Measurements from ENCODE around the gene PI4KB.

PI4KB gene

DNA sequence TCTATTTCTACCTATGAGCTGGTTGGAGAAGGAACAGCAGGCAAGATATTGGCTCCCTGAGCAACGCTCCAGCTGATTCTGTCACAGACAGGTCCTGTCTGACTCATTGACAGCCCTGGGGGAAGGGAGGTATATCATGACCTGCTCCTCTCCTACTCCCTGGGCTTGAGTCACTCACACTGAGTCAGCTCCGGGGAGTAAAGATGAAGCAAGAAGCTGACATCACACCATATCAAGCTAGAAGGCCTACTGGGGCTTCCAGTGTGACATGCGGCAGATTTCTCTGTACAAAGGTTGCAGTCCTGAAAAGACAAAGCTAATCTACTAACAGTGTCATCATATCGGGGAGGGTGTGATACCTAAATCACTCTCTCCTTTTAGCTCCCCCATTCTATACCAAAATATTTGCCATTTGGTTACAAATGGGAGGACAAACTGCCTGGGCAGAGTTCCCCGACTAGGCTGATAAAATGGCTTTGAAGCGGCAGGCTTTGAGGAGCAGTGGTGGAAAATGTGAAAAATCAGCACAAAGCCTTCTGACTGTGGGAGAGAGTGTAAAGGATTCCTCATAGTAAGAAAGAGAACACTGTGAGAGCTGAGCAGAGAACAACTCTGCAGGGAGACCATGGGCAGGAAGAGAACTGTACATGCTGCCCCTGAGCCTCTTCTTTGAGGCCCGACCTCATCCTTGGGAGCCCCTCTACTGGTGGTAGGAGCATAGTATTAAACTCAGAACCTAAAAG, 15.5 kb downstream of the PI4KB start:
- peak; percentile 56 to 85 for DNase-seq (ENCODE audit: low read depth in 2 of 2)

DNA sequence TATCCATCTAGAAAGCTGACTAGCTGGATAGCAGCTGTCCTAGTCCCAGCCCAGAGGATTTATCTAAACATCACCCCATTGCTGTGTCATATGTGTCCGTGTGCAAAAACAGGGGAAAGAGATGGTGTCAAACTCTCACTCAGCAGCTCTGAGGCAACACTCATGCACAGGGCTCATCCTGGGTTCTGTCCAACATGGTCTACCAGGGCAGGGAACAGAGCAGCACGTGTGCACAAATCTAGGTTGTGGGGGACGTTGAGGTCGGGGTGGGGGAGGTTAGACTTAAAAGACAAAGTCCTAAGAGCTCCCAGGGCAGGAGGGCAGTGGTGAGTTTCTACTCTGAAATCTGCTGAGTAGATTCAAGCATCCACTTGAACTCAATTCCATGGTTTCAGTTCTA, 16.2 kb downstream of the PI4KB start:
- no peak for DNase-seq (ENCODE audit: low read depth in 2 of 2)

DNA sequence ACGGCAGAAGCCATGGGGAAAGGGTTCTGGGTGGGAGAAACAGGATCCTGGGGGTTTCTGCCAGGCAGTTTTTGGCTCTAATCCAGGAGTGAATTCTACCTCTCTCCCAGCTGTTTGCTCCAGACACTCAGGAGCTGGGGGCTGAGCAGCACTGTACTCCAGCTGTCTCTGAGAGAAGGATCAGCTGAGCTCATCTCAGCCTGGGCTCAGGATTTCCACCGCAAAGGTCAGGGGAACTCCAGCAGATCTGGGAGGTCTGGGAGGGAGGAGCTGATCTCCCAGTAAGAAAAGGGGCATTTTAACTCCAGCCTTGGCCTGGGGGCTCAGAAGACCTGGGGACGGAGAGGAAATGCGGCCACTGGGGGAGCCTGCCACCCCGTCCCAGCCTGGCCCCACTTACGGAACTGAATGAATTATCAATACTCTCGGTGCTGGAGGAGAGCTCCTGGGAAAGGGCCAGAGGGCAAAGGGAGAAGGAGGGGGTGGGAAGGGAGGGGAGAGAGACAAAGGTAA, 17.3 kb downstream of the PI4KB start:
- DNase-seq (ENCODE audit: low read depth in 2 of 2), result no peak

DNA sequence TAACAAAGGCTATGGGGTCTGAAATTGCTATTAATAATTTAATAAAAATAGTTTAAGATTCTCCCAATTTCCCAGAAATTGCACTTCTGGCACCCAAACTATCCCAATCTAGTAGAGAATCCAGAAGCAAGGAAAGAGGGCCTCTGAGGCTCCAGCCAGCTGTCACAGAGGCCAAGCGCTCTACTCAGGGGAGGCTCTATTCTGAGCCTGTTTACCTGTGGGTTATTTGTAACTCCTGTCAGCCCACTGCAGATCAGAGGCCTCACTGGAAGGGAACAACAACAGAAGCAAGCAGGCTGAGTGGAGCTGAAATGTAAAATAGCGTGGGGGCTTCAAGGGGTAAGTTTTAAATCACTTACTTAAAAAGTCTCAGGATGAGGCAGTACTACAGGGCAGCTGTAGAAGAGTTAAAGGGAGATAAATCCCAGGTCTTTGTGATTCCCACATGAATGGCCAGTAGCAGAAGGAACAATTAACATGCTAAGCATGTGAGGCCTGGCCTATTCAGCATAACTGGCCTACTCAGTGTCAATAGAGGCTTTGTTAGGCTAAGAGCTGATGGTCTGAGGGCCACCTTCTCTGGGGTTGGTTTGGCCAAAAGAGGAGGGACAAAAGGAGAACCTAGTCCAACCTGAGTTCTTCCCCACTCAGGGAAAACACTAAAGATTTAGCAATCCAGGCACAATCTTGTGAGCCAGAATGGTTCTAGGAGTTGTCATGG, 32.3 kb downstream of the PI4KB start:
- no peak for DNase-seq (ENCODE audit: low read depth in 2 of 2)

DNA sequence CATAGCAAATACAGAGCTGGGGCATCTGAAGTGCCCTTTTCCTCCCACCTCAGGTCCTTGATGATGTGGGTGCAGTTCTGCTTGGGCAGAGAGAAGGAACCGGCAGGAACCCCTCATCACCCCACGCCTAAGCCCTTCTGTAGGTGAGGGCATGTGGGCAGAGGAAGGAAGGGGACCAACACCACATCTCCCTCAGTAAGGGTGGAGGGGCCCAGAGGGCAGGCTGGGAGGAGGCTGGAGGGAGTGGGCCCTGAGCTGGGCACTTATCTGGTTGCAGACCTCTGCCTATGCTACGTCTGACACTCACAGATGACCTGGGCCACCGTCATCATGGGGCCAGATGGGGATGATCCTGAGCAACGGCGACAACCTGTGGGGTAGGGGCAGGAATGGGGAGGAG, 34.1 kb downstream of the PI4KB start:
- no peak for DNase-seq (ENCODE audit: low read depth in 2 of 2)

DNA sequence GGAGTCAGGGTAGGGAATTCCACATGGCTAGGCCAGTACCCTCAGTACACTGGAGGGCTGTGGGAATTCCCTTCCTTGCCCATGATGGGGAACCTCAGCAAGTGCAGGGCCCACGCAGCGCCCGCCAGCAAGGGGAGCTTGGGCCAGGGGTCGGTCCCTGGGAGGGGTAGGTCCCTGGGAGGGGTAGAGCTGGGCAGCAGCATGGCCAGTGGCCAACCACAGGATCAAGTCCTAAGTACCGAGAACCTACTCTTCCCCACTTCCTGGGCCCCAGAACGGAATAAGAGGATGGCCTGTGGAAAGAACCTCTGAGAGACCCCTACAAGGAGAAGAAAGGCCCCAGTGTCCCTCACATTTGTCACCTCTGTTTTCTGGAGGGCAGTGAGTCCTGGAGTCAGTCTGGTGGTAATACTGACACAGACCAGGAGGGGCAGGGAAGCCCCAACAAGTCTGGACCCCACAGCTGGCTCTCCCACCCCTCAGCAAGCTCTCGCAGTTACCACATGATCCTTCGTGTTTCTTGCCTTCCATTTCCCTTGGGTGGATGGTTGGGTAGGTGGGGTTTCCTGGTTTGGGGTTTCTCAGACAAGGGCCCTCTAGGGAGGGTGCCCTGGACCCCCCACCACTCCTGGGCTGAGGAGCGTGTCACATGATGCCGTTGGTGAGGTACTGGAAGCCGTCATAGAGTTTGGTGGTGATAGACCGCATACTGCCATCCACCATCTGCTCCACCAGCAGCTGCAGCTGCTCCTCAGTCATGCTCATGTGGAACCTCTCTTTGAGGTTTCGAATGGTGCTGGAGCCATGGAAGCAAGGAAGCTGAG, 34.8 kb downstream of the PI4KB start:
- no peak for DNase-seq (ENCODE audit: low read depth in 2 of 2)

DNA sequence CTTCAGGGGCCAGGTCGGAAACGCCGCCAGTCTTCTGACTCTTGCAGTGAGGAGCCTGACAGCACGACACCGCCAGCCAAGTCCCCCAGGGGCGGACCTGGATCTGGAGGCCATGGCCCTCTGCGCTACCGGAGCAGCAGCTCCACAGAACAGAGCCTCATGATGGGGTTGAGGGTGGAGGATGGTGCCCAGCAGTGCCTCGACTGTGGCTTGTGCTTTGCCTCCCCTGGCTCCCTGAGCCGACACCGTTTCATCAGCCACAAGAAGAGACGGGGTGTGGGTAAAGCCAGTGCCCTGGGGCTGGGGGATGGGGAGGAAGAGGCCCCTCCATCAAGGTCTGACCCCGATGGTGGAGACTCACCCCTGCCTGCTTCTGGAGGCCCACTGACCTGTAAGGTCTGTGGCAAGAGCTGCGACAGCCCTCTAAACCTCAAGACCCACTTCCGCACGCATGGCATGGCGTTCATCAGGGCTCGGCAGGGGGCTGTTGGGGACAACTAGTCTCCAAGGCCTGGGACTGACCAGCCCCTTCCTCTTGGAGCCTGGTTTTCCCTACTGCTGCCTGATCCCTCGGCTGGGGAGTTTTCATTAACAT, 36.4 kb downstream of the PI4KB start:
- no peak for DNase-seq (ENCODE audit: low read depth in 2 of 2)

DNA sequence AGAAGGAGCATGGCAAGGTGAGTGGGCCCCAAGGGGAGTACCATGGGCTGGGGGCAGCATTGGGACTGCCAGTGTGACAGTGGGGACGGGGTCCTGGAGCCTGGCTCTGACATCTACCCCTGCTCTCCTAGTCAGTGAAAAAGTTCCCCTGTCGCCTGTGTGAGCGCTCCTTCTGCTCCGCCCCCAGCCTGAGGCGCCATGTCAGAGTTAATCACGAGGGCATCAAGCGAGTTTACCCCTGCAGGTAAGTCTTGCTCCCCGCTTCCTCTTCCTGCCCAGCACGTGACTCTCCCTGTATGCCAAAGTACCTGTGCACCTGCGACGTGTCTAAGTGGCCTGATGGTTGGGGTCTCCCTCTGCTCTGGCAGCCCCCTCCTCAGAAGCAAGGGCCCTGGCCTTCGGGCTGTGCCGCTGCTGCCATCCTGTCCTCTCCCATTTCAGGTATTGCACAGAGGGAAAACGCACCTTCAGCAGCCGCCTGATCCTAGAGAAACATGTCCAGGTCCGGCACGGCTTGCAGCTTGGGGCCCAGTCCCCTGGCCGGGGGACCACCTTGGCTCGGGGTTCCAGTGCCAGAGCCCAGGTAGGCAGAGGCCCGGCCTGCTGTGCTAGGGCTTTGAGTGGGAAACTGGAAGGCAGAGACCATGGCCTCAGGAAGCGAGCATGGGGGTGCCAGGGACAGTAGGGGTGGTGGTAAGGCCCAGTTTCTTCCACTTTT, 37.1 kb downstream of the PI4KB start:
- no peak for DNase-seq (ENCODE audit: low read depth in 2 of 2)

DNA sequence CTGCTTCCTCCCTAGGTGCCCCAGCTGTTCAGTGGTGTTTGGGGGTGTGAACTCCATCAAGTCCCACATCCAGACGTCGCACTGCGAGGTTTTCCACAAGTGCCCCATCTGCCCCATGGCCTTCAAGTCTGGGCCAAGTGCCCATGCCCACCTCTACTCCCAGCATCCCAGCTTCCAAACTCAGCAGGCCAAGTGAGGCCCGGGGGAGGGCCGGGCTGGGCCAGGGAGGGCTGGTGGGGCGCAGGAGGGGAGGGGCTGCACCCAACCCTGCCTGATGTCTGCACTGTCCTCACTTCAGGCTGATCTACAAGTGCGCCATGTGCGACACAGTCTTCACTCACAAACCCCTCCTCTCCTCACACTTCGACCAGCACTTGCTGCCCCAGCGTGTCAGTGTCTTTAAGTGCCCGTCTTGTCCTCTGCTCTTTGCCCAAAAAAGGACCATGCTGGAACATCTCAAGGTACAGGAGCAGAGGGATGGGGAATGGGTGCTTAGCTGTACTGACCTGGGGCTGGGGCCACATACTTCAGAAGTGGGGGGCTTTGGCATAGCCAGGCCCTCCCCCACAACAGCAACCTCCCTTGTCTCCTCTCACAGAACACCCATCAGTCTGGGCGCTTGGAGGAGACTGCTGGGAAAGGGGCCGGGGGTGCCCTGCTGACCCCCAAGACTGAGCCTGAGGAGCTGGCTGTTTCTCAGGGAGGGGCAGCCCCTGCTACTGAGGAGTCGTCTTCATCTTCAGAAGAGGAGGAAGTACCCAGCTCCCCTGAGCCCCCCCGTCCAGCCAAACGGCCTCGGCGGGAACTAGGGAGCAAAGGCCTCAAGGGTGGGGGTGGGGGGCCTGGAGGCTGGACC, 37.9 kb downstream of the PI4KB start:
- no peak for DNase-seq (ENCODE audit: low read depth in 2 of 2)

DNA sequence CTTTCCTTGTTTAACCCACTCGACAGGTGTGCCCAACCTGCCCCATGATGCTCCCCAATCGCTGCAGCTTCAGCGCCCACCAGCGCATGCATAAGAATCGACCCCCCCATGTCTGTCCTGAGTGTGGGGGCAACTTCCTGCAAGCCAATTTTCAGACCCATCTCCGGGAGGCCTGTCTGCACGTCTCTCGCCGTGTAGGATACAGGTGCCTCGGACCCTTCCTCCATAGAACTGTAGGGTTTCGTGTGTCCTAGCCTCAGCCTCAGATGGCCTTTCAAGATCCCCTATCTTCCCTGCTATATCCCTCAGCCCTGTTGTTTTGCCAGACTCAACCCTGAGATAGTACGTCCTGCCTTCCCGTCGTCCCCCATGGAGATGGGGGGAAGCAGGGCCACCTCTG, 38.7 kb downstream of the PI4KB start:
- DNase-seq (ENCODE audit: low read depth in 2 of 2), result no peak

DNA sequence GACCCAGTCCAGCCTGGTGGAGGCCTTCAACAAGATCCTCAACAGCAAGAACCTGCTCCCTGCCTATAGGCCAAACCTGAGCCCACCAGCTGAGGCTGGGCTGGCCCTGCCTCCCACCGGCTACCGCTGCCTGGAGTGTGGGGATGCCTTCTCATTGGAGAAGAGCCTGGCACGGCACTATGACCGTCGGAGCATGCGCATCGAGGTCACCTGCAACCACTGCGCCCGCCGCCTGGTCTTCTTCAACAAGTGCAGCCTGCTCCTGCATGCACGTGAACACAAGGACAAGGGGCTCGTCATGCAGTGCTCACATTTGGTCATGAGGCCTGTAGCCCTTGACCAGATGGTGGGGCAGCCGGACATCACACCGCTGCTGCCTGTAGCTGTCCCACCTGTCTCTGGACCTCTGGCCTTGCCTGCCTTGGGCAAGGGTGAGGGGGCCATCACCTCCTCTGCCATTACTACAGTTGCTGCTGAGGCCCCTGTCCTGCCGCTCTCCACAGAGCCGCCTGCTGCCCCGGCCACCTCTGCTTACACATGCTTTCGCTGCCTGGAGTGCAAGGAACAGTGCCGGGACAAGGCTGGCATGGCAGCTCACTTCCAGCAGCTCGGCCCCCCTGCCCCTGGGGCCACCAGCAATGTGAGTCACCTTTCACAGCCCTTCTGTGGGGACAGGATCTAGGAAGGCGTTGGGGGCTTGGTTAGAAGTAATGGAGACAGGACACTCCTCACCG, 39.3 kb downstream of the PI4KB start:
- no peak for DNase-seq (ENCODE audit: low read depth in 2 of 2)

DNA sequence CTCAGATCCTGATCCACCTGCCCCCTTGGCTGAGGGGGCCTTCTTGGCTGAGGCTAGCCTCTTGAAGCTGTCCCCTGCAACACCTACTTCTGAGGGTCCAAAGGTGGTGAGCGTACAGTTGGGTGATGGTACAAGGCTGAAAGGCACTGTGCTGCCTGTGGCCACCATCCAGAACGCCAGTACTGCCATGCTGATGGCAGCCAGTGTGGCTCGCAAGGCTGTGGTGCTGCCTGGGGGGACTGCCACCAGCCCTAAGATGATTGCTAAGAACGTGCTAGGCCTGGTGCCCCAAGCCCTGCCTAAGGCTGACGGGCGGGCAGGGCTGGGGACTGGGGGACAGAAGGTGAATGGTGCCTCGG, 39.9 kb downstream of the PI4KB start:
- DNase-seq (ENCODE audit: low read depth in 2 of 2), result no peak

DNA sequence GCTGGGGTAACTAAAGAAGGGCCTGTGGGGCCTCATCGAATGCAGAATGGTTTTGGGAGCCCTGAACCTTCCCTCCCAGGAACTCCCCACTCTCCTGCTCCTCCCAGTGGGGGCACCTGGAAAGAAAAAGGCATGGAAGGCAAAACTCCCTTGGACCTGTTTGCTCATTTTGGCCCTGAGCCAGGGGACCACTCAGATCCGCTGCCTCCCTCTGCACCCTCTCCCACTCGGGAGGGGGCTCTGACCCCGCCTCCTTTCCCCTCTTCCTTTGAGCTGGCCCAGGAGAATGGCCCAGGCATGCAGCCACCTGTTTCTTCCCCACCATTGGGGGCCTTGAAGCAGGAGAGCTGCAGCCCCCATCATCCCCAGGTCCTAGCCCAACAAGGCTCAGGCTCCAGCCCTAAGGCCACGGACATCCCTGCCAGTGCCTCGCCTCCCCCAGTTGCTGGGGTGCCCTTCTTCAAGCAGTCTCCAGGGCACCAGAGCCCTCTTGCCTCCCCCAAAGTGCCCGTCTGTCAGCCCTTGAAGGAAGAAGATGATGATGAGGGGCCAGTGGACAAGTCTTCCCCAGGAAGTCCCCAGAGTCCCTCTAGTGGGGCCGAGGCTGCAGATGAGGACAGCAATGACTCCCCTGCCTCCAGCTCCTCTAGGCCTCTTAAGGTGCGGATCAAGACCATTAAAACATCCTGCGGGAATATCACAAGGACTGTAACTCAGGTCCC, 40.4 kb downstream of the PI4KB start:
- DNase-seq (ENCODE audit: low read depth in 2 of 2), result no peak

DNA sequence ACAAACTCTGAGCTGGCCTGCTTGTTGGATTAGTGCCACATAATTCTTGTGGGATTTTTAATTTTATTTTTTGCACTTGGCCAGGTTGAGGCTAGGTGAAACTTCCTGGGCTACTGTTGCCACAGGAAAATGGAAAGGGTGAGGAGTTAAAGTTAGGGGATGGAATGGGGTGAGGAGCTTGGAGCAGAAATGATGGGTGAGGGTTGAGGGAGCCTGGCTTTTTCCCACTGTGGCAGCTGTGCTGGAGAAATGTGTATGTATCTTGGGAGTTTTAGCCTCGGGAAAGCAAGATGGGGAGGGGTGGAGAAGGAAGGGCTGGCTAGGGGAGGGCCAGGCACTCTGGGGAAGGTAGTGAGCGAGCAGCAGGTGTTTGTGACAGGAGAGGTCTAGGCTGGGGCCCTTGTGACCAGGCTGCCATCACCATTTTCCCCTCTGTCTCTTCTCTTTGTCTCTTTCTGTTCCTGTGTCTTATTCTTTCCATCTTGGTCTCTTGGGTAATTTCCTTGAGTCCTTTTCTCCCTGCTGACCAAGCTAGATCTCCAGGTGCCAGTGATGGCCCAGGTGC, 43.1 kb downstream of the PI4KB start:
- no peak for DNase-seq (ENCODE audit: low read depth in 2 of 2)

DNA sequence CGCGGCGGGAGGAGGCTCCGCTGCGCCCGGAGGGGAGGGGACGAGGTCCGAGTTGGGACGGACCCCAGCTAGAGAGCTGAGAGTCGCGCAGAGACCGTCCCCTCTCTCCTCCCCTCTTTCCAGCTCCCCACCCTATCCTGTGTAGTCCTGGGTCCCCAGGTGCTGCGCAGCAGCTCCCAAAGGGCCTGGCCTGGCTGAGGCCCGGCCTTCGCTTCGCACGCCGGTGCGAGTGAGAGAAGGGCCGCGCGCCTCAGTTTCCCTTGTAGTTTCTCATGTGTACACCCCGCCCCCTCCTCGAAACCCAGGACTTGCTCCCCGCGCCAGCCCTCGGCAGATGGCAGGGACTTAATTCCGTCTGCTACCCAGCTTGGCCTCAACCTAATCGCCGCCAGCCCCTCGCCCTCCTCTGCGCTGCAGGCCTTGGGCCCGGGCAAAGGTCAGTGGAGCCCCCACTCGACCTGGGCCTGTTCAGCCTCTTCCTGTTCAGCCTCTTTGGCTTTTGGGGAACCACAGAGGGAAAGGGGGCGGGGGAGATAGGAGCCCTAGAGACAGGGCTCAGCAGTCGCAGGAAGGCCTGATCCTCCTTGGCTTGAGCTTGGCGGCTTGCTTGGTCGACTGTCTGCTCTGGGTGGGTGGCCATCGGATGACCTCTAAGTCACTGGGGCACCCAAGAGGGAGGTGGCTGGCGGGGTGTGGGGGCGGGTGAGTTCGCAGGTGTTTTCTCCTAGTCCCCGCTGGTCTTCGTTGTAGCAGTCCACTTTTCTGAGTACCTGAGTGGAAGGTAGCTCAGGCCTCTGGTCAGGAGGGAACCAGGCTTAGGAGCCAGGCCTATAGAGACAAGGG, 44.1 kb downstream of the PI4KB start:
- no peak for DNase-seq (ENCODE audit: low read depth in 2 of 2)

DNA sequence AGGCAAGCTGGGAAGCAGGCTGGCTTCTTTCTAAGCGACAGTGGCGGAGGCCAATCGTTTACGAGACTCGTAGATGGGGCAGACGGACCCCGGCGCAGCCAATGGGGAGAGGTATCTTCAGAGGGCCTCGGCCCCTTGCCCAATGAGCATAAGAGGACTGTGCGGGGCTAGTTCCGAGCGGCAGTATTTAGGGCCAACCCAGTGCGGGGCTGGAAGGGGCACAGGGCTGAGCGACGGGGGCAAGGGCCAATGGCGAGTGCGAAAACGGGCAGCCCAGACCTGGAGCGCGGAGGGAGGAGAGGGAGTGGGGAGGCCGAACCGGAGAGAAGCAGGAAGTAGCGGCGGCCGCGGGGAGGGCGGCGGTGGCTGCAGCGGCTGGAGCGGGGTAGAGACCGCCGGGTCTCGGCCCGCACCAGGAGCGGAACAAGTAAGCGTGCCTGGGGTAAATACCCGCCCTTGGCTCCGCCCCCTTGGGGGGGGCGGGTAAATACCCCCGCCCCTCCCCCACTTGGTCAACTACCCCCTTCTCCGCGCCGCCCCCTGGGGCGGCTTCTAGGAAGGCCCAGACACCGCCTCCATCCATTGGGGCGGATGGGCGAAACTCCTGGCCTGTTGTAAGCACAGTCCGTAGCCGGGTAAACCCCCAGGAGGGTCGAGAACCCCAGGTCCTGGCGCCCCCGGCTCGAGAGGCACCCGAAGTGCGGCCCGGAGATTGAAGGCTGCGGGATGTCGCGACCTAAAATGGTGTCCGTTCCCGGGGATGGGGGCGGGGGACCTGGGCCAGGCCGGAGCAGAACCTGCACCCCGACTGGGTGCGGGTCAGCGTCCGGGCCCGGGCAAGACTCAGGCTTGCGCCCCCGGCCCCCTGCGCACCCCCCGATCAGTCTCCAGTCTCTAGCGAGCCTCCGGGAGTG, 45.0 kb downstream of the PI4KB start, which contains the start of gene ZNF687:
Gene ZNF687, plus strand, starts transcription at position 331 of the 914 bp plus-strand sequence. CDS start 3,993 bp downstream, outside the sequence.
- DNase-seq (ENCODE audit: low read depth in 2 of 2), result peak; percentile 95

All from stimulated activated CD8-positive, alpha-beta memory T cell treated with anti-CD3 and anti-CD28 coated beads, Interleukin-15, amount 100 ng/mL, for 4 hours (primary cell).